Activated CD8-positive, alpha-beta memory T cell treated with anti-CD3 and anti-CD28 coated beads, Interleukin-2, amount 50 U/mL, for 4 hours (primary cell): ENCODE results near the gene DMBT1.
A peak's percentile ranks its signal among the peaks of the same experiment; 100 is the strongest.

Source experiments
- DNase-seq: peaks from one replicate; pipeline ENCODE4 v3.0.0-alpha.2; 2020

DMBT1 gene

DNA sequence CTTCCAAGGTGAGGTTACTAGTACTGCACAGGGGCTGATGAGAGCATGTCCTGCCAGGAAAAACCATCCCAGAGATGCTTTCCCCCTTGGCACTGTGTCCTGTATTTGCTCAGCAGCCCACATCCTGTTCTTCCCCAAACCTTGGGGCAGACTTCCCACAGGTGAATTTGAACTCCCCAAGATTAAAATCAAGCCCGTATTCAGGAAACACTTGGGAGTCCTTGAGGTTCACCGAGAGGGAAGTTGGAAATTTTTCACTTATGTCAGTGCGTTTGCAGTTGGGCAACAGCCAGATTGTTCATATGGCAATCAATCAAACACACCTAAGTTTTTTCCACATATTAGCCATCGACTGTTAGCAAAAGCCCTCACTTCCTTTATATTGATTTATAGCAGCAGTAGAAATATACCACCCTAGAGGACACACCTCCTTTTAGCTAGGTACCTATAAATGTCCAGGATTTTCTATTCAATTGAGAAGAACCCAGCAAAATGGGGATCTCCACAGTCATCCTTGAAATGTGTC lies at the start of gene DMBT1:
Gene DMBT1, plus strand, starts transcription at position 476 of the 526 bp plus-strand sequence. Its CDS starts 17 bp downstream, at position 493.
- DNase-seq: no peak

- DNase-seq: no peak
These were observed 47.5 kb upstream of the DMBT1 start for GRCh38 chr10:122513053-122513452.

DNA sequence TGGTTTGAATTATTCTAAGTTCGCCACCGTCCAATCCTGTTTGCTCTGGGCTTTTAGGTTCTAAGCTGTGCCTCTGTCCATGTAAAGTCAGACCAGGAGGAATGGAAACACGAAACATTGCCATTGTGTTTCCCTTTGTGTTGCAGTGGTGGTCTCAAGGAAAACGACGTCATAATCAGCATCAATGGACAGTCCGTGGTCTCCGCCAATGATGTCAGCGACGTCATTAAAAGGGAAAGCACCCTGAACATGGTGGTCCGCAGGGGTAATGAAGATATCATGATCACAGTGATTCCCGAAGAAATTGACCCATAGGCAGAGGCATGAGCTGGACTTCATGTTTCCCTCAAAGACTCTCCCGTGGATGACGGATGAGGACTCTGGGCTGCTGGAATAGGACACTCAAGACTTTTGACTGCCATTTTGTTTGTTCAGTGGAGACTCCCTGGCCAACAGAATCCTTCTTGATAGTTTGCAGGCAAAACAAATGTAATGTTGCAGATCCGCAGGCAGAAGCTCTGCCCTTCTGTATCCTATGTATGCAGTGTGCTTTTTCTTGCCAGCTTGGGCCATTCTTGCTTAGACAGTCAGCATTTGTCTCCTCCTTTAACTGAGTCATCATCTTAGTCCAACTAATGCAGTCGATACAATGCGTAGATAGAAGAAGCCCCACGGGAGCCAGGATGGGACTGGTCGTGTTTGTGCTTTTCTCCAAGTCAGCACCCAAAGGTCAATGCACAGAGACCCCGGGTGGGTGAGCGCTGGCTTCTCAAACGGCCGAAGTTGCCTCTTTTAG lies 46.3 kb upstream of the DMBT1 start:
- DNase-seq: no peak

- DNase-seq: no peak
These were observed 45.5 kb upstream of the DMBT1 start for GRCh38 chr10:122515022-122515424.

DNA sequence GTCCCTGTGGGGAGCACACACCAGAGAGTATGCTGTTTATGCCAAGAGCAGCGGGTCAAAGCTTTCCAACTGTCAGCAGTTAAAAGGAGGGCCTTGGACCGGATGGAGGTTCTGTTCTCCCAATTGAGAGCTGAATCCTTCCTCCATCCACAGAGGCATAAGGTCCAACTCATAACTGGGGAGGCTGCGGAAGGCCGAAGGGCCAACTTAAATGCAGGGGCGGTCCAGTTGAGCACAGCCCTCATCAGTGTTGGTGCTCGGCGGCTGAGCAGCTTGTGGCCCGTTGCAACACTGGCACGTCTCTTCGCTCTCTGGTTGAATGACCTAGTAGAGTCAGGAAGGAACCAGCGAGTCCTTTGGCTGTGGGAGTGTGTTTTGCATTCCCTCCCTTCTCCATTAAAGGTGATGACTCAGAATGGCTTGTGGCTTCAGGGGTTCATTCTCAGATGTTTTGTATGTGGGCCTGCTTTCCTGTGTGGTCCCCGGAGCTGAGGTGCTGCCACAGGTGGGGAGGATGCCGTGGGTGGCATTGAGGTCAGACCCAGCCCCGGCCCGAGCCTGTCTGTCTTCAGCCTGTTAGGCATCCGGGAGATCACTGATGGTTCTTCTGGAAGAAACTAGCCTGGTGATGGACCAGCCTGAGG lies 44.8 kb upstream of the DMBT1 start:
- DNase-seq: peak; percentile 59

DNA sequence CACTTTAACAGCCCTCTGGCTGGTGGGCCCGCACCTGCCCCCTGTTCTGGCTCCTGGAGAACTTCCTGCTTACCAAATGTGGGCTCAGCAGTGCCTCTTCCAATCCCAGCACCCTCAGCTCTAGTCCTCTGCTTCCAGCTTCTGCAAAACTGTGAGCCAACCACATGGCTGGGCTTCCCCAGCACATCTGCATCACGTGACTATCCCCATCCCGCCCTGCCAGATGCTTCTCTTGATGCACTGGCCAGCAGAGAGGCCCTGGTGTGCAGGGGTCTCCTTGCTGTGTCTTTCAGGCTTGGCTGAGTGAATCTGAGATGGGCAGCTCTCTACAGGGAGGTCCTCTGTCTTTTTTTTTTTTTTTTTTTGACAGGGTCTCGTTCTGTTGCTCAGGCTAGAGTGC lies 43.8 kb upstream of the DMBT1 start:
- no peak for DNase-seq

GRCh38 chr10:122519144-122519543 lies 41.4 kb upstream of the DMBT1 start:
- DNase-seq: no peak

- DNase-seq: no peak
These were observed 40.7 kb upstream of the DMBT1 start for GRCh38 chr10:122519873-122520272.

DNA sequence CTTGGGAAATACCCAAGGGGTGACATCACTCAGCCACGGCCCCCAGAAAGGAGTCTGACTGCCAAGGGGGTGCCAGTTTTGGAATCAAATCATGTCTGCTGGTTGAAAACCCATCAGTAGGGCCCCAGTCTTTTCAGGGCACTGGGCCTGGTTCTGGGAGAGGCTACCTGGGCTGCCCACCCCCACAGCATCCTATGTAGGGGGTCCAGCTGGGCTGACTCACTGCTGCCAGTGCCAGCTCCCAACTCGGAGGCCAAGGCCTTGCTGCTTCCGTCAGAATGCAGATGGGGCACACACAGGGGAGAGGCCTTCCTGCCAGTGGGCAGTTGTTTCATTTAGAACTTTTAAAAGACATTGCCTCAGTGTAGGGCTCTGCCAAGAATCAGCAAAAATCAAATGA lies 39.5 kb upstream of the DMBT1 start:
- no peak for DNase-seq

- no peak for DNase-seq
These were observed 35.7 kb upstream of the DMBT1 start for GRCh38 chr10:122524811-122525210.

GRCh38 chr10:122525788-122526187 lies 34.8 kb upstream of the DMBT1 start:
- no peak for DNase-seq

DNA sequence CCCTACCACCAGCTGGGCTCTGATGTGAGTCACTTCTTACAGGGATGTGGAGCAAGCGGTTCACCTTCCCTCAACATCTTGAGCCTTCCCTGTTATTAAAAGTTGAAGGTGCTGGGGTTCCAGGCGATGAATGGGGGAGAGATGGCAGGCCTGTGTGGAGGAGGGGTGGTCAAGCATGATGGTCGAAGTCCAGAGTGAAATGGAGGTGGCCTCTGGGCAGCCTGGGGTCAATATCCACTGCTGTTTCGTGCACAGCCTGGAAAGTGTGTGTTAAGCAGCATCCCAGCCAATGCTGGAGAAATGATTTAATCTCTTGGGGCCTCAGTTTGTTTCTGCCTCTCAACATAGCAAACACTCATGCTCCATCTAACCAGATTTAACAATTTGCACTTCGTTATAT lies 33.7 kb upstream of the DMBT1 start:
- DNase-seq: no peak

DNA sequence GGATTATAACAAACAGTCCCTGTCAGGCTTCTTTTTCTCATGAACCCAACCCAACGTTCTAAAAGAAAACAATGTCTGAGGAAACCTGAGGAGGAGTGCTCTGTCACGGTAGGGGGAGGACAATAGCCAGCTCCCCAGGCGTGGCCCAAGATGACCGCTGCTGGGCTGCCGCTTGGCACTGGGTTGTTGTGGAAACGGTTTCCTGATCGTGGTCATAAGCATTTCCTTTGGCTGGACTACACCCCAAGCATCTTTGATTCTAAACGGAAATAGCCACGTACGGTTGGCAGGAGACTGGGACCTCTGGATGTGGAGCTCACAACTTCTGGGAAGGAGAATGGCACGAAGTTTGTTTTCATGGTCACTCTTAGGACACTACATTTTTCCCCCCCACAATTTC lies 30.4 kb upstream of the DMBT1 start:
- DNase-seq: no peak

- DNase-seq: no peak
These were observed 29.3 kb upstream of the DMBT1 start for GRCh38 chr10:122531261-122531660.

- no peak for DNase-seq
These were observed 28.6 kb upstream of the DMBT1 start for GRCh38 chr10:122531939-122532338.

DNA sequence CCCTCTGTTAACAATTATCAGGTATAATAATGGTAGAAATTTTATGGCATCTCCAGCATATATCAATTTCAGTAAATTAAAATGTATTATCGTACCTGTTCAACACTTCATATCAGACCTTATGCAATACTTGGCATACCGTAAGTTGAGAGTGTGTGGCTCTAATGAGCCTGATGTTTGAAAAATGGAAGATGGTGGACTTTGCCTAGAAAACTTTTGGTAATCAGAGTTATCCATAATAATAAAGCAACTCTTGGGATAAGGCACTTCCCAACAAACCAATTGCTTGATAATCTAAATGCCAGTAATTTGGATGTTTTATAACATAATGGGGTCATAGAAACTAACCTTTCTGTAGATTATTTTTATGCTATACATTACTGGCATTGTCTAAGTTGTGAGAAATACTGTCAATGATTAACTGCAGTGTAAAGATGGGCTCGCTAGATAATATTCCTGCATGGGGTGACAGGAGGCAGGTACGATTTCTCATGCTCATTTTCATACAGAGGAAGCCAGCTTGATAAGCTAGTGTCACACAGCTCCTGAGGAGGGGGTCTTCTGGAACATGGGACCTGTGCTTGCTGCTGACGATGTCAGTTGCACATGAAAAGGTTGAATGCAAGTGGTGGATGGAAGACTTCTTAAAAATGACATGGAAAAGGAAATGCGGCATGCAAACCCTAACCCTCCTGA lies 27.8 kb upstream of the DMBT1 start:
- no peak for DNase-seq

DNA sequence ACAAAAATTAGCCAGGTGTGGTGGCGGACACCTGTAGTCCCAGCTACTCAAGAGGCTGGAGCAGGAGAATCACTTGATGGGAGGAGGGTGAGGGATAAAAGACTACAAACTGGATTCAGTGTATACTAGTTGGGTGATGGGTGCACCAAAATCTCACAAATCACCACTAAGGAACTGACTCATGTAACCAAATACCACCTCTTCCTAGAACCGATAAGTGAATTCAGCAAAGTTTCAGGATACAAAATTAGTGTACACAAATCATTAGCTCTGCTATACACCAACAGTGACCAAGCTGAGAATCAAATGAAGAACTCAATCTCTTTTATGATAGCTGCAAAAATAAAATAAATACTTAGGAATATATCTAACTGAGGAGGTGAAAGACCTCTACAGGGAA lies 23.0 kb upstream of the DMBT1 start:
- DNase-seq: no peak

DNA sequence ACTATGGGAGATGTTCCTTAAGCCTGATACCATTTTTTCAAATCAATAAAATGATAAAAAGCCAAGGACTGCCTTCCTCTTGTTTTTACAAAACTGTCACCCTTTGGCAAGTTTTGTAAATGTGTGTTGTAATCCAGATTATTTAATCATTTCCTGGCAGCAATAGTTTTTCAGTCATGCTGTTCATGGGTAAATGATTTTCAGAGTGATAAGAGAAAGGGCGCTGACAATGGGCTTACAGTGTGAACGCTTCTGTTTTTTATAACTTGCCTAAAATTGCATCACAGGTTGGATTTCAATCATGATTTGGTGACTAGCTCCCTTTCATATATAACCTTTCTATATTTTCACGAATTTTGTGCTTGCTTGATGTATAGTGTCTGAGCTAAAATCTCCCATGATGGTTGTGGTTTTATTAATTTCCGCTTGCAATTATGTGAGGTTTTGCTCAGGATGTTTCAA lies 19.0 kb upstream of the DMBT1 start:
- no peak for DNase-seq

DNA sequence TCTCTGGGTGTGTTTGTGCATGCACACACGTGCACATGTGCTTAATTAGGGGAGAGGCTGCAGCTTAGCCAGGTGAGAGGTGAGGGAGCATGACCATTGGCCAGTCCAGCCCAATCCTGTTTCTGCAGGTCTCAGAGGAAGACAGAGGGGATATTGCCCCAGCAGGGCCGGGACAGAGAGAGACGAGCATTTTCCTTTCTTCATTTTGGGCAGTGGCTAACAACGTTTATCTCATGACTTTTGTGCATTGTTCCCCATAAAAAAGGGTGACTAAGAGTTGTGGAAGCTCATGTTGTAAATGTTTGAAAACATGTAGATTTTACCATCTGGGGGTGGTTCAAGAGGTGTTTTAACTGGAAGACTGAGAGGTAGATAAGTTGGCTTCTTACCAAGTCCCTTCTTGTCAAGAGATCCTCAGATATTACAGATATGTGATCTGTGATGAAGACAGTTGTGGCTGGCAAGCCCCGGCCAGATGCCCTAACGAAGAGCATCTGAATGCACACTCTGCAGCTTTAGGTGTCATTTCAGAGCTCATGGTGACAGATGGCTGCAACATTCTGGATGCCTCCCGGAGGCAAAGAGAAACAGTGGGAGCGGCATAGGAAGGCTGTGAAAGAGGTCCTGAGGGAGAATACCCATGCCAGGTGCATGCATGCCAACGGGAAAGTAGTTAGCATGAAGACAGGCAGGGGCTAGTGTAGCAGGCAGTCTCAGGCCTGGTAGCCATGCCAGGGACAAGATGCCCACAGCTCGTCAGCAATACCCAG lies 16.7 kb upstream of the DMBT1 start:
- no peak for DNase-seq

DNA sequence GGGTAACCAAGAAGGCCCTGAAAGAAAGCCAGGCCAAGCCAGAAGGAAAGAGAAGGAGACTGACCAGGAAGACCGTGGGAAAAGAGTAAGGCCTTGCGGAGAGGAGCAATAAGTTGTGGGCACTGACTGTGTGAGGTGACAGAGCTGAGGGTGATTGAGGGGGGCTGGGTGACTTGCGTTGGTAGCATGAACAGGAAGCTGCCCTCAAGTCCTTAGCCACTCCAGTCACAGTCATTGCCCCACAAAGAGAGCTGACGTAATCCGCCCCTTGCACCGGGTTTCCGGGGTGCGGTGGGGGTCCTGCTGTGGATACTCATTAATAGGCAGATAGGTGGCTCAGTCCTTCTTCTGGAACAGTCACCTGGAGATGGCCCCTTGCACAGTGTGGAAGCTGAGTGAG lies 16.1 kb upstream of the DMBT1 start:
- no peak for DNase-seq

- no peak for DNase-seq
These were observed 14.3 kb upstream of the DMBT1 start for GRCh38 chr10:122546242-122546641.

DNA sequence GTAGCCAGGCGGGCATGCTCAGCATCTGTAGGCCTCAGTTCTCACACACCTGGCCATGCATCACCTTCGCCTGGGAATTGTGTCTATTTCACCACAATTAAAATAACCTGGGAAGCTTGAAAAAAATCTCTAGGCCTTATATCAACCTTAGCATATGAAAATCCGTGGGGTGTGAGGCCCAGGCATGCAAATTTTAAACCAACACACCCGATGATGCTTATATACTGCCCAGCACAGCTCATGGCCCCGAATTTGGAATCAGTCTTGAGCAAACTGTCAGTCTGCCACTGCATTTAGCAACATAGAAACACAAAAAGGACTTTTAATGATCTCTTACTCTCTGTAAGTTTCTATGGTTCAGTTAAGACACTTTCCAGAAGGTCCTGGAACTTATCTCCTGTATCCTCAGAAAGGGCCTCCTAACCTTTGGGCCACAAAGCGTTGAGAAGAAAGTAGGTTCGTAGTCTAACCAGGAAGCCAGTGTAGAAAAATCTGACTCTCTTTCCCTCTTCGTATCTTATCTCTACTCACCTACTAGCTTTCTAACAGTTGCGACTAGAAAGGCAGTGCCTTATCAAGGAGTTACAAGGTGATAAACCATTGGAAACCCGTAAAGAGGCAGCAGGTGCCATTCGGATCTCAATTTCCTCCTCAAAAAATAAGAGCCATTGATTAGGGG lies 12.0 kb upstream of the DMBT1 start:
- DNase-seq: no peak
